ENCODE results near the gene VPS13D. TPM values are rescaled to one million over a fixed set of nuclear protein-coding genes. Genes with fewer than 3 reads are reported as not detected.

The VPS13D gene
- total RNA-seq, 1 experiment from 2014 or later: 30.7 TPM

GRCh38 chr1:12424793-12425192, 195.0 kb downstream of the VPS13D start:
- peaks cover 22% of the 10 kb centered on the region for H3K4me1 ChIP-seq (ENCODE audit: insufficient read depth, low read length)
- ChIA-PET POLR2A (ENCODE audit: unreplicated experiment) (no interaction called here), CTCF (interaction anchor here (0.9 kb wide), 1 partner anchor 54 kb away, joined by 4 read pairs; no protein-coding TSS in a partner anchor)
- intact Hi-C loops (cut with micrococcal nuclease): no loop called here
- H3K27ac ChIP-seq (ENCODE audit: low read length): peak overlapping the region; percentile 38
- H3K9me3 ChIP-seq (ENCODE audit: low read length): no peaks in the 10 kb centered on the region
- no peak overlapping the region for H3K4me3 ChIP-seq (ENCODE audit: low read length)
- H3F3A ChIP-seq (ENCODE audit: low read length, unreplicated experiment): no peaks in the 10 kb centered on the region
- H3K4me2 ChIP-seq (ENCODE audit: low read length): no peak overlapping the region
- ATAC-seq (no peak), DNase-seq (no peak)
- TF ChIP-seq EZH2phosphoT487 (IDR thresholded peaks at IDR 0.05; ENCODE audit: borderline replicate concordance, low read length) (no peak), CTCF (conservative IDR thresholded peaks at IDR 0.05; ENCODE audit: low read depth, low read length) (no peak), EZH2 (IDR thresholded peaks at IDR 0.05; ENCODE audit: low read length, unreplicated experiment) (no peak)
- H3K9ac ChIP-seq (ENCODE audit: low read length): no peak overlapping the region
- no peaks in the 10 kb centered on the region for H3K79me2 ChIP-seq (ENCODE audit: low read length)
- 0 out of 2 replicates have a peak, but pooled peaks cover 4% of the 10 kb centered on the region for H3K36me3 ChIP-seq (ENCODE audit: low read depth, low read length)
- no peaks in the 10 kb centered on the region for H3K9me2 ChIP-seq (replicated peaks; ENCODE audit: low read length)
- H2AFZ ChIP-seq (ENCODE audit: low read length): no peak overlapping the region
- no TSS peak for BruUV-seq (replicated peaks)
- no peaks in the 10 kb centered on the region for H3K27me3 ChIP-seq (ENCODE audit: low read length)
- no peaks in the 10 kb centered on the region for H4K20me1 ChIP-seq (ENCODE audit: low read length)

GRCh38 chr1:12426030-12426429, 196.2 kb downstream of the VPS13D start:
- H3K27me3 ChIP-seq (ENCODE audit: low read length): no peaks in the 10 kb centered on the region
- H3K4me3 ChIP-seq (ENCODE audit: low read length): no peak overlapping the region
- BruUV-seq (replicated peaks): no TSS peak
- 0 out of 2 replicates have a peak, but pooled peaks cover 4% of the 10 kb centered on the region for H3K36me3 ChIP-seq (ENCODE audit: low read depth, low read length)
- no peaks in the 10 kb centered on the region for H3K9me2 ChIP-seq (replicated peaks; ENCODE audit: low read length)
- H2AFZ ChIP-seq (ENCODE audit: low read length): no peak overlapping the region
- H3K9me3 ChIP-seq (ENCODE audit: low read length): no peaks in the 10 kb centered on the region
- DNase-seq: no peak
- ATAC-seq: no peak
- peaks cover 22% of the 10 kb centered on the region for H3K4me1 ChIP-seq (ENCODE audit: insufficient read depth, low read length)
- H3K27ac ChIP-seq (ENCODE audit: low read length): no peak overlapping the region
- intact Hi-C loops (cut with micrococcal nuclease): no loop called here
- no peaks in the 10 kb centered on the region for H3F3A ChIP-seq (ENCODE audit: low read length, unreplicated experiment)
- TF ChIP-seq CTCF (conservative IDR thresholded peaks at IDR 0.05; ENCODE audit: low read depth, low read length): no peak
- TF ChIP-seq EZH2 (IDR thresholded peaks at IDR 0.05; ENCODE audit: low read length, unreplicated experiment): no peak
- no peak for TF ChIP-seq EZH2phosphoT487 (IDR thresholded peaks at IDR 0.05; ENCODE audit: borderline replicate concordance, low read length)
- ChIA-PET POLR2A (ENCODE audit: unreplicated experiment) (interaction anchor here (0.5 kb wide), 1 partner anchor 38 kb away, joined by 4 read pairs; no protein-coding TSS in a partner anchor), CTCF (no interaction called here)
- H4K20me1 ChIP-seq (ENCODE audit: low read length): no peaks in the 10 kb centered on the region
- H3K79me2 ChIP-seq (ENCODE audit: low read length): no peaks in the 10 kb centered on the region
- H3K4me2 ChIP-seq (ENCODE audit: low read length): no peak overlapping the region
- no peak overlapping the region for H3K9ac ChIP-seq (ENCODE audit: low read length)

GRCh38 chr1:12428334-12428733, 198.5 kb downstream of the VPS13D start:
- TF ChIP-seq EZH2 (IDR thresholded peaks at IDR 0.05; ENCODE audit: low read length, unreplicated experiment): no peak
- TF ChIP-seq CTCF (conservative IDR thresholded peaks at IDR 0.05; ENCODE audit: low read depth, low read length): no peak
- no peak for TF ChIP-seq EZH2phosphoT487 (IDR thresholded peaks at IDR 0.05; ENCODE audit: borderline replicate concordance, low read length)
- intact Hi-C loops (cut with micrococcal nuclease): no loop called here
- CTCF ChIA-PET: no interaction called here
- no peak for ATAC-seq
- Histone ChIP-seq H3K79me2 (ENCODE audit: low read length) (no peaks in the 10 kb centered on the region), H3K4me2 (ENCODE audit: low read length) (no peak overlapping the region), H2AFZ (ENCODE audit: low read length) (no peak overlapping the region), H3K9ac (ENCODE audit: low read length) (no peak overlapping the region), H3K4me1 (ENCODE audit: insufficient read depth, low read length) (peaks cover 18% of the 10 kb centered on the region), H3F3A (ENCODE audit: low read length, unreplicated experiment) (no peaks in the 10 kb centered on the region), H3K9me3 (ENCODE audit: low read length) (no peaks in the 10 kb centered on the region), H3K4me3 (ENCODE audit: low read length) (no peak overlapping the region), H3K36me3 (ENCODE audit: low read depth, low read length) (no peaks in the 10 kb centered on the region), H3K27me3 (ENCODE audit: low read length) (no peaks in the 10 kb centered on the region), H3K9me2 (replicated peaks; ENCODE audit: low read length) (no peaks in the 10 kb centered on the region), H4K20me1 (ENCODE audit: low read length) (no peaks in the 10 kb centered on the region), H3K27ac (ENCODE audit: low read length) (no peak overlapping the region)
- BruUV-seq (replicated peaks): no TSS peak
- no peak for DNase-seq
- POLR2A ChIA-PET (ENCODE audit: unreplicated experiment): no interaction called here

Data from PC-3 (cell line).